WTC11 (cell line): ENCODE measurements around the gene HBG1. TPM values are rescaled to one million over a fixed set of nuclear protein-coding genes. Genes with fewer than 3 reads are reported as not detected.

Source experiments
- ATAC-seq: fragments of 200-7000 bp; cut with Tn5 transposase; 2 replicates; pipeline ENCODE4 v1.10.0; 2021; ENCODE audit warnings: mild to moderate bottlenecking, moderate library complexity
- CTCF ChIA-PET: fragments of 300-600 bp; sonication (Branson Sonifier 250); formaldehyde crosslinking; loops from one replicate; lab custom pipeline; 2021; ENCODE audit warnings: antibody characterized with exemption; lab: Charles Lee
- POLR2A ChIA-PET: fragments of 350-600 bp; sonication (Branson Sonifier 250); formaldehyde crosslinking; loops from one replicate; lab custom pipeline; 2021; ENCODE audit warnings: antibody characterized with exemption; lab: Charles Lee
- DNase-seq: peaks from one replicate; pipeline ENCODE4 v3.0.0; 2021; ENCODE audit warnings: low spot score
- H3K27ac Mint-ChIP-seq: 2 replicates; pipeline ENCODE4 v1.8.0; 2021; ENCODE audit warnings: mixed read lengths
- H3K27me3 Mint-ChIP-seq: 2 replicates; pipeline ENCODE4 v1.8.0; 2021; ENCODE audit warnings: low read depth, mild to moderate bottlenecking, moderate library complexity, mixed read lengths
- H3K36me3 Mint-ChIP-seq: 2 replicates; pipeline ENCODE4 v1.8.0; 2021; ENCODE audit warnings: mixed read lengths
- H3K4me1 Mint-ChIP-seq: 2 replicates; pipeline ENCODE4 v1.8.0; 2022; ENCODE audit warnings: mixed read lengths
- H3K4me3 Mint-ChIP-seq: 2 replicates; pipeline ENCODE4 v1.8.0; 2021; ENCODE audit warnings: mild to moderate bottlenecking, moderate library complexity, mixed read lengths
- H3K9me3 Mint-ChIP-seq: 2 replicates; pipeline ENCODE4 v1.8.0; 2021; ENCODE audit warnings: mixed read lengths
- AR ChIP-seq: fragments of 250-450 bp; sonication (Bioruptor Pico); IDR thresholded peaks from 2 replicates; pipeline ENCODE4 v1.9.0; 2021; ENCODE audit warnings: mild to moderate bottlenecking
- ARID4B ChIP-seq: sonication (generic); formaldehyde crosslinking; IDR thresholded peaks from 2 replicates; pipeline ENCODE4 v1.8.0; 2023; ENCODE audit warnings: missing genetic modification reagents, mild to moderate bottlenecking, borderline replicate concordance
- ATF6 ChIP-seq: sonication (generic); formaldehyde crosslinking; IDR thresholded peaks from 2 replicates; pipeline ENCODE4 v1.8.1; 2023; ENCODE audit warnings: mild to moderate bottlenecking, missing genetic modification reagents
- E2F1 ChIP-seq: sonication (generic); formaldehyde crosslinking; IDR thresholded peaks from 2 replicates; pipeline ENCODE4 v1.8.0; 2022; ENCODE audit warnings: mild to moderate bottlenecking, missing genetic modification reagents
- E2F5 ChIP-seq: sonication (generic); formaldehyde crosslinking; IDR thresholded peaks from 2 replicates; pipeline ENCODE4 v1.8.1; 2022; ENCODE audit warnings: mild to moderate bottlenecking, moderate library complexity, missing genetic modification reagents
- ESRRA ChIP-seq: sonication (generic); formaldehyde crosslinking; IDR thresholded peaks from 2 replicates; pipeline ENCODE4 v1.8.1; 2022; ENCODE audit warnings: mild to moderate bottlenecking, missing genetic modification reagents, borderline replicate concordance
- ETV6 ChIP-seq: sonication (generic); formaldehyde crosslinking; IDR thresholded peaks from 2 replicates; pipeline ENCODE4 v1.8.1; 2022; ENCODE audit warnings: mild to moderate bottlenecking, missing genetic modification reagents
- FOXJ3 ChIP-seq: sonication (generic); formaldehyde crosslinking; IDR thresholded peaks from 2 replicates; pipeline ENCODE4 v1.9.0; 2021; ENCODE audit warnings: missing genetic modification reagents, mild to moderate bottlenecking, borderline replicate concordance
- GRHL2 ChIP-seq: fragments of 250-450 bp; sonication (Bioruptor Pico); IDR thresholded peaks from 2 replicates; pipeline ENCODE4 v1.8.0; 2022; ENCODE audit warnings: mild to moderate bottlenecking, moderate library complexity; ENCODE audit not compliant: insufficient replicate concordance, severe bottlenecking
- IRF2 ChIP-seq: sonication (generic); formaldehyde crosslinking; IDR thresholded peaks from 2 replicates; pipeline ENCODE4 v1.8.0; 2022; ENCODE audit warnings: low read depth, missing genetic modification reagents, borderline replicate concordance
- JAZF1 ChIP-seq: fragments of 250-450 bp; sonication (Bioruptor Pico); IDR thresholded peaks from 2 replicates; pipeline ENCODE4 v1.9.0; 2021; ENCODE audit warnings: moderate library complexity, mild to moderate bottlenecking, inconsistent platforms
- KAT7 ChIP-seq: sonication (generic); formaldehyde crosslinking; IDR thresholded peaks from 2 replicates; pipeline ENCODE4 v1.8.1; 2023; ENCODE audit warnings: missing genetic modification reagents, mild to moderate bottlenecking, borderline replicate concordance
- PREB ChIP-seq: sonication (generic); formaldehyde crosslinking; IDR thresholded peaks from 2 replicates; pipeline ENCODE4 v1.8.1; 2022; ENCODE audit warnings: mild to moderate bottlenecking, missing genetic modification reagents, moderate library complexity, borderline replicate concordance
- PRRX2 ChIP-seq: fragments of 250-450 bp; sonication (Bioruptor Pico); IDR thresholded peaks from 2 replicates; pipeline ENCODE4 v1.8.0; 2021; ENCODE audit warnings: mild to moderate bottlenecking
- ZBTB21 ChIP-seq: sonication (generic); formaldehyde crosslinking; IDR thresholded peaks from 2 replicates; pipeline ENCODE4 v1.8.1; 2023; ENCODE audit warnings: mild to moderate bottlenecking, missing genetic modification reagents, borderline replicate concordance
- ZNF219 ChIP-seq: sonication (generic); formaldehyde crosslinking; IDR thresholded peaks from 2 replicates; pipeline ENCODE4 v1.8.0; 2023; ENCODE audit warnings: missing genetic modification reagents, mild to moderate bottlenecking, borderline replicate concordance
- ZNF281 ChIP-seq: sonication (generic); formaldehyde crosslinking; IDR thresholded peaks from 2 replicates; pipeline ENCODE4 v1.8.0; 2023; ENCODE audit warnings: mild to moderate bottlenecking, missing genetic modification reagents
- total RNA-seq: library from RNA; stranded (reverse); gene quantifications from 3 replicates; pipeline ENCODE4 v1.2.3, GENCODE V29; 2021

HBG1 gene
- total RNA-seq, 1 experiment from 2014 or later, result 3.4 TPM

- no peak for TF ChIP-seq AR (CRISPR knock-in tag)
Measured at GRCh38 chr11:5252192-5252918, 2.7 kb upstream of the HBG1 start (continued).

GRCh38 chr11:5251746-5252145, 2.1 kb upstream of the HBG1 start:
- POLR2A ChIA-PET, result no interaction called here
- CTCF ChIA-PET, result no interaction called here

GRCh38 chr11:5250543-5251204, 1.0 kb upstream of the HBG1 start:
- H3K27me3 Mint-ChIP-seq, result peaks cover 12% of the 10 kb centered on the region
- no peaks in the 10 kb centered on the region for H3K4me1 Mint-ChIP-seq
- DNase-seq (no peak), ATAC-seq (no peak)
- CTCF ChIA-PET, result no interaction called here
- no peak overlapping the region for H3K27ac Mint-ChIP-seq
- H3K9me3 Mint-ChIP-seq, result no peaks in the 10 kb centered on the region
- no peaks in the 10 kb centered on the region for H3K36me3 Mint-ChIP-seq
- POLR2A ChIA-PET, result no interaction called here
- no peak overlapping the region for H3K4me3 Mint-ChIP-seq
- no peak for TF ChIP-seq ARID4B (CRISPR knock-in tag)
- no peak for TF ChIP-seq ESRRA (CRISPR knock-in tag)
- no peak for TF ChIP-seq E2F1 (CRISPR knock-in tag)
- no peak for TF ChIP-seq ZNF281
- no peak for TF ChIP-seq PREB (CRISPR knock-in tag)
- no peak for TF ChIP-seq ZNF219
- TF ChIP-seq JAZF1 (CRISPR knock-in tag), result no peak
- TF ChIP-seq IRF2 (CRISPR knock-in tag), result no peak
- TF ChIP-seq ZBTB21 (CRISPR knock-in tag), result no peak
- TF ChIP-seq E2F5 (CRISPR knock-in tag), result no peak
- TF ChIP-seq PRRX2 (CRISPR knock-in tag), result no peak
- no peak for TF ChIP-seq ATF6

More at GRCh38 chr11:5251746-5252145, 2.1 kb upstream of the HBG1 start:
- Mint-ChIP-seq H3K27ac (no peak overlapping the region), H3K4me1 (peaks cover 2% of the 10 kb centered on the region), H3K4me3 (no peak overlapping the region), H3K27me3 (peaks cover 23% of the 10 kb centered on the region), H3K36me3 (no peaks in the 10 kb centered on the region)
- TF ChIP-seq FOXJ3 (CRISPR knock-in tag), result no peak
- TF ChIP-seq KAT7 (CRISPR knock-in tag), result no peak
- TF ChIP-seq ETV6 (CRISPR knock-in tag), result no peak
- no peak for TF ChIP-seq GRHL2 (CRISPR knock-in tag)
- TF ChIP-seq, all 79 proteins: peak for 0
- H3K9me3 Mint-ChIP-seq, result no peaks in the 10 kb centered on the region
- ATAC-seq (no peak), DNase-seq (no peak)
